Activated CD4-positive, alpha-beta T cell treated with anti-CD3 and anti-CD28 coated beads, Interleukin-2, amount 10 ng/mL, durations not matched to agents 24 days and 14 days (primary cell): ENCODE data around the gene ZCCHC8. TPM values are rescaled to one million over a fixed set of nuclear protein-coding genes. Genes with fewer than 3 reads are reported as not detected.
A peak's percentile ranks its signal among the peaks of the same experiment; 100 is the strongest.
"Not testable (repeated sequence)": the region's sequence is repeated elsewhere in the genome, so short reads cannot be mapped to it uniquely, and the experiment has no call there.

Experiments
- DNase-seq: peaks from one replicate; pipeline ENCODE4 v3.0.0; 2022
- H3K27ac Mint-ChIP-seq: one replicate; pipeline ENCODE4 v1.8.0; 2022; ENCODE audit warnings: mild to moderate bottlenecking, mixed read lengths
- H3K27me3 Mint-ChIP-seq: one replicate; pipeline ENCODE4 v1.8.0; 2022; ENCODE audit warnings: mixed read lengths
- H3K36me3 Mint-ChIP-seq: one replicate; pipeline ENCODE4 v1.8.0; 2022; ENCODE audit warnings: low read depth, mild to moderate bottlenecking, mixed read lengths
- H3K4me1 Mint-ChIP-seq: one replicate; pipeline ENCODE4 v1.8.0; 2021; ENCODE audit warnings: mixed read lengths
- H3K4me3 Mint-ChIP-seq: one replicate; pipeline ENCODE4 v1.8.0; 2022; ENCODE audit warnings: mild to moderate bottlenecking, moderate library complexity, mixed read lengths
- H3K9me3 Mint-ChIP-seq: one replicate; pipeline ENCODE4 v1.8.0; 2021; ENCODE audit warnings: mixed read lengths
- intact Hi-C: fragments of 100-400 bp; cut with micrococcal nuclease; formaldehyde crosslinking; loops from one replicate; pipeline ENCODE4 v1.15.1; 2023
- total RNA-seq: library from RNA; stranded (reverse); gene quantifications from 2 replicates; pipeline ENCODE4 v1.2.3, GENCODE V29; 2022

The ZCCHC8 gene
- total RNA-seq, 1 donor from 2014 or later: 41.9 TPM

DNA sequence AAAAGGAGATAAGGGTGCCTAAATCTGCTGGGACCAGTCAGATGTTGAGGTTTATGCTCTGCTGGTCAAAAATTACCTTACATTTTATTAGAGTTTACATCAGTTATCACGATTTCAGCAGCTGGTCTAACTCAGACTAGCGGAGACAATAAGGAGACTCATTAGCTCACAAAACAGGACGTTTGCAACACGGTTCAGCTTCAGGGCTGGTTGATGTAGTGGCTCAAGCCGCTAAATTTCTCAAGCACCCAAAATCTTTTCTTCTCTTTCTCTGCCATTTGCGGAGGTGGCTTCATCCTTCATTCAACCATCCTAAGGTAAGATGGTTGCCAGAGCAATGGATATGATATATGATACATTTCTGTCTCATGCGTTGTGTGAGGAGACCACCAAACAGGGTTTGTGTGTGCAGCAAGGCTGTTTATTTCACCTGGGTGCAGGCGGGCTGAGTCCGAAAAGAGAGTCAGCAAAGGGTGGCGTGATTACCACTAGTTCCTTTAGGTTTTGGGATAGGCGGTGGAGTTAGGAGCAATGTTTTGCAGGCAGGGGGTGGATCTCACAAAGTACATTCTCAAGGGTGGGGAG is 47.9 kb downstream of the ZCCHC8 start:
- Mint-ChIP-seq H3K36me3 (no peaks in the 10 kb centered on the region), H3K4me3 (peak overlapping the region; percentile 71), H3K4me1 (peaks cover 32% of the 10 kb centered on the region), H3K27ac (peak overlapping the region; percentile 95), H3K9me3 (no peaks in the 10 kb centered on the region), H3K27me3 (no peaks in the 10 kb centered on the region)
- intact Hi-C loops: loop anchor here (1.0 to 5.0 kb wide), 2 partner anchors 30 to 280 kb away; partner anchors contain the start of genes CLIP1 and HCAR1
- DNase-seq: peak; percentile 72

DNA sequence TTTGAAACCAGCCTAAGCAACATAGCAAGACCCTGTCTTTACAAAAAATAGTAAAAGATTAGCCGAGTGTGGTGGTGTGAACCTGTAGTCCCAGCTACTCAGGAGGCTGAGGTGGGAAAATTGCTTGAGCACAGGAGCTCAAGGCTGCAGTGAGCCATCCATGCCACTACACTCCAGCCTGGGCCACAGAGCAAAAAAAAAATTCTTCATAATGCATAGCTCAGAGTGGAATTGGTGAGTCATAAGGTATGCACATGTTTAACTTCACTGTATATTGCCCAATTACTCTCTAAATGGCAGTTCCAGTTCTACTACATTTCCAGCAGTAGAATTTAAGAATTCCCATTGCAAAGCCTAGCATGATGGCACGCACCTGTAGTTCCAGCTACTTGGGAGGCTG is 51.4 kb downstream of the ZCCHC8 start:
- H3K27me3 Mint-ChIP-seq: peaks cover 4% of the 10 kb centered on the region
- no peak overlapping the region for H3K27ac Mint-ChIP-seq
- intact Hi-C loops: loop anchor here (5.0 kb wide), 1 partner anchor 37 kb away; no protein-coding TSS in a partner anchor
- peaks cover 29% of the 10 kb centered on the region for H3K4me1 Mint-ChIP-seq
- H3K9me3 Mint-ChIP-seq: no peaks in the 10 kb centered on the region
- DNase-seq: no peak
- H3K36me3 Mint-ChIP-seq: no peaks in the 10 kb centered on the region
- no peak overlapping the region for H3K4me3 Mint-ChIP-seq

DNA sequence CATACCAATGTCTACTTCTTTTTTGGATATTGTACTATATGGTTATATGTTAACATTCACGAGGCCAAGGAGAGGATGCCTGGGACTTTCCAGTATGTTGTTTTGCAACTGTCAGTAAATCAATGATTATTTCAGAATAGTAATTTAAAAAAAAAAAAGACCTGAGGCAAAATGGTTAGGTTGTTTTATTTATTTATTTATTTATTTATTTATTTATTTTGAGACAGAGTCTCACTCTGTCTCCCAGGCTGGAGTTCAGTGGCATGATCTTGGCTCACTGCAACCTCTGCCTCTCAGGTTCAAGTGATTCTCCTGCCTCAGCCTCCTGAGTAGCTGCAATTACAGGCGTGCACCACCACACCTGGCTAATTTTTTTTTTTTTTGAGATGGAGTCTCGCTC is 52.9 kb downstream of the ZCCHC8 start:
- peaks cover 19% of the 10 kb centered on the region for H3K4me1 Mint-ChIP-seq
- not testable (repeated sequence) for H3K27me3 Mint-ChIP-seq, H3K4me3 Mint-ChIP-seq, H3K36me3 Mint-ChIP-seq, H3K27ac Mint-ChIP-seq, DNase-seq, H3K9me3 Mint-ChIP-seq
- intact Hi-C loops: loop anchor here (5.0 kb wide), 1 partner anchor 36 kb away; no protein-coding TSS in a partner anchor

DNA sequence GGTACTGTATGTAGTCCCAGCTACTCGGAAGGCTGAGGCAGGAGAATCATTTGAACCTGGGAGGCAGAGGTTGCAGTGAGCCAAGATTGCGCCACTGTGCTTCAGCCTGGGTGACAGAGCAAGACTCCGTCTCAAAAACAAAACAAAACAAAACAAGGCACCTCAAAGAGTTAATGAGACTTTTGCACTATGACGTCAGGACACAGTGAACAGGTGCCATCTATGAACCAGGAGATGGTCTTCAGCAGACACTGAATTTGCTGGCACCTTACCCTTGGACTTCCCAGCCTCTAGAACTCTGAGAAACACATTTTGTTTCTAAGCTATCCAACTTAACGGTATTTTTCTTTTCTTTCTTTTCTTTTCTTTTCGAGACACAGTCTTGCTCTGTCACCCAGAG is 54.3 kb downstream of the ZCCHC8 start:
- H3K27ac Mint-ChIP-seq, H3K9me3 Mint-ChIP-seq, H3K4me3 Mint-ChIP-seq, H3K27me3 Mint-ChIP-seq, H3K36me3 Mint-ChIP-seq, DNase-seq: not testable (repeated sequence)
- H3K4me1 Mint-ChIP-seq: peaks cover 11% of the 10 kb centered on the region
- intact Hi-C loops: loop anchor here (5.0 kb wide), 1 partner anchor 34 kb away; no protein-coding TSS in a partner anchor

DNA sequence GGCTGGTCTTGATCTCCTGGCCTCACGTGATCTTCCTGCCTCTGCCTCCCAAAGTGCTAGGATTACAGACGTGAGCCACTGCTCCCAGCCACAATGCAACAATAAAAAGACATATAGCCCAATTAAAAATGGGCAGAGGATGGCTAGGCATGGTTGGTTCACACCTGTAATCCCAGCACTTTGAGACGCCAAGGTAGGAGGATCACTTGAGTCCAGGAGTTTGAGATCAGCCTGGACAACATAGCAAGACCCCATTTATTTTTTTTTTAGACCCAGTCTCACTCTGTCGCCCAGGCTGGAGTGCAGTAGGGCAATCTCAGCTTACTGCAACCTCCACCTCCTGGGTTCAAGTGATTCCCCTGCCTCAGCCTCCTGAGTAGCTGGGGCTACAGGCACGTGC is 56.7 kb downstream of the ZCCHC8 start:
- H3K9me3 Mint-ChIP-seq, intact Hi-C loops, H3K27me3 Mint-ChIP-seq, H3K4me1 Mint-ChIP-seq, DNase-seq, H3K4me3 Mint-ChIP-seq, H3K27ac Mint-ChIP-seq, H3K36me3 Mint-ChIP-seq: not testable (repeated sequence)

DNA sequence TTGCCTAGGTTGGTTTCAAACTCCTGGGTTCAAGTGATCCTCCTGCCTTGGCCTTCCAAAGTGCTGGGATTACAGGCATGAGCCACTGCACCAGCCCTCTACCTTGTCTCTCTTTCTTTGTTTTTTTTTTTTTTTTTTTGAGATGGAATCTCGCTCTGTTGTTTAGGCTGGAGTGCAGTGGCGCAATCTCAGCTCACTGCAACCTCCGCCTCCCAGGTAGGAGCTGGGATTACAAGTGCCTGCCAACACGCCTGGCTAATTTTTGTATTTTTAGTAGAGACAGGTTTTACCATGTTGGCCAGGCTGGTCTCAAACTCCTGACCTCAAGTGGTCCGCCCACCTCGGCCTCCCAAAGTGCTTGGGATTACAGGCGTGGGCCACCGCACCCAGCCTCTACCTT is 61.9 kb downstream of the ZCCHC8 start:
- H3K4me1 Mint-ChIP-seq, H3K27me3 Mint-ChIP-seq, DNase-seq, intact Hi-C loops, H3K27ac Mint-ChIP-seq, H3K9me3 Mint-ChIP-seq, H3K36me3 Mint-ChIP-seq, H3K4me3 Mint-ChIP-seq: not testable (repeated sequence)

DNA sequence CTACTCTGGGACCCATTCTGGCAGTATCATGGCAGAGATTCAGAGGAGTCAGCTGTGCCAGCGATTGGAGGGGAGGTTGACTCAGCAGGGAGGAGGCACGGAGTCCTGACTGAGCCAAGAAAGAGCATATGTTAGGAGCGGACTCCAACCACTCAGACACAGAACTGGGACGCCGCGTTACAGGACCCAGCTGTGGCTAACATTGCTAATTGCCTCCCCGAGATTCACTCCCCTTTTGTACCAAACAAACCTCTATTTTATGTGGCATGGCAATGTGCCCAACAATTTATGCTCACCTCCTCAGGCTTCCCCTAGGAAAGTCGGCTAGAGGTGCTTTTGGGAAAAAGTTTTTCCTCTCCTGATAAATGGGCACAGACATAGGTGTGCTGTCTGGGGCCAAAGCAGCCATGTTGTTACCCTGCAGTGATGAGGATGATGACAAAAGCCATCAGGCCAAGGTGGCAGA is 63.0 kb downstream of the ZCCHC8 start:
- no peak overlapping the region for H3K4me3 Mint-ChIP-seq
- no peak overlapping the region for H3K27ac Mint-ChIP-seq
- no peaks in the 10 kb centered on the region for H3K36me3 Mint-ChIP-seq
- H3K27me3 Mint-ChIP-seq: no peaks in the 10 kb centered on the region
- intact Hi-C loops: no loop called here
- H3K4me1 Mint-ChIP-seq: no peaks in the 10 kb centered on the region
- no peak for DNase-seq
- H3K9me3 Mint-ChIP-seq: no peaks in the 10 kb centered on the region

DNA sequence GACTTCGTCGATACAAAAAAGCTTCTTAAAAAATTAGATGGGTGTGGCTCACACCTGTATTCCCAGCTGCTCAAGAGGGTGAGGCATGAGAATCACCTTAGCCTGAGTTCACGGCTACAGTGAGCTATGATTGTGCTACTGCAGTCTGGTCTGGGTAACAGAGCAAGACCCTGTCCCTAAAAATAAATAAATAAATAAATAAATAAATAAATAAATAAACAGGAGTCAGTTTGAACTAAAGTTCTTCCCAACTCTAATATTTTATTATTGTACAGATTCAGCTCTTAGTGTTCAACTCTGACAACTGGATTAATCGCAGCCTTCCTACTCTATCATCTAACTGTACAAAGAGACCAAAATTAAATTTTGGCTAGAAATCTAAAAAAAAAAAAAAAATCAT is 65.5 kb downstream of the ZCCHC8 start:
- no peaks in the 10 kb centered on the region for H3K36me3 Mint-ChIP-seq
- no peaks in the 10 kb centered on the region for H3K4me1 Mint-ChIP-seq
- no peaks in the 10 kb centered on the region for H3K9me3 Mint-ChIP-seq
- H3K27ac Mint-ChIP-seq: no peak overlapping the region
- H3K4me3 Mint-ChIP-seq: no peak overlapping the region
- H3K27me3 Mint-ChIP-seq: no peaks in the 10 kb centered on the region
- intact Hi-C loops: no loop called here
- DNase-seq: no peak

DNA sequence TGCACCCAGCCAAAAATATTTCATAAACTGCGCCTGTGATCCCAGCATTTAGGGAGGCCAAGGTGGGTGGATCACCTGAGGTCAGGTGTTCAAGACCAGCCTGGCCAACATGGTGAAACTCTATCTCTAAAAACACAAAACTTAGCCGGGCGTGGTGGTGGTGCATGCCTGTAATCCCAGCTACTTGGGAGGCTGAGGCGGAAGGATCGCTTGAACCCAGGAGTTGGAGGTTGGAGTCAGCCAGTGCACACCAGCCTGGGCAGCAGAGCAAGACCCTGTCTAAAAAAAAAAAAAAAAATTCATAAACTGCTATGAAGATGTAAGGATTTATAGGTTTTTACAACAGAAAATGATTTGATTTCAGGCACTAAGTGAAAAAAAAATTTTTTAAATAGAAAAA is 71.7 kb downstream of the ZCCHC8 start:
- H3K9me3 Mint-ChIP-seq, H3K36me3 Mint-ChIP-seq, H3K27ac Mint-ChIP-seq, H3K27me3 Mint-ChIP-seq, H3K4me3 Mint-ChIP-seq, H3K4me1 Mint-ChIP-seq, DNase-seq, intact Hi-C loops: not testable (repeated sequence)

DNA sequence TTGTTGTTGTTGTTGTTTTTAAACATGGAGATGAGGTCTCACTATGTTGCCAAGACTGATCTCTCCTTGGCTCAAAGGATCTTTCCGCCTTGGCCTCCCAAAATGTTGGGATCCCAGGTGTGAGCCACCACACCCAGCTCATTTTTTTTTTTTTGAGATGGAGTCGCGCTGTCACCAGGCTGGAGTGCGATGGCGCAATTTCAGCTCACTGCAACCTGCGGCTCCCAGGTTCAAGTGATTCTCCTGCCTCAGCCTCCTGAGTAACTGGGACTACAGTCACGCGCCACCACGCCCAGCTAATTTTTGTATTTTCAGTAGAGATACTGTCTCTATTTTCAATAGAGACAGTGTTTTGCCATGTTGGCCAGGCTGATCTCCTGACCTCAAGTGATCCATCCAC is 73.3 kb downstream of the ZCCHC8 start:
- no peak for DNase-seq
- Mint-ChIP-seq H3K27me3 (peaks cover 1% of the 10 kb centered on the region), H3K9me3 (no peaks in the 10 kb centered on the region), H3K27ac (no peak overlapping the region), H3K36me3 (no peaks in the 10 kb centered on the region), H3K4me1 (peaks cover 12% of the 10 kb centered on the region), H3K4me3 (no peak overlapping the region)
- intact Hi-C loops: no loop called here

DNA sequence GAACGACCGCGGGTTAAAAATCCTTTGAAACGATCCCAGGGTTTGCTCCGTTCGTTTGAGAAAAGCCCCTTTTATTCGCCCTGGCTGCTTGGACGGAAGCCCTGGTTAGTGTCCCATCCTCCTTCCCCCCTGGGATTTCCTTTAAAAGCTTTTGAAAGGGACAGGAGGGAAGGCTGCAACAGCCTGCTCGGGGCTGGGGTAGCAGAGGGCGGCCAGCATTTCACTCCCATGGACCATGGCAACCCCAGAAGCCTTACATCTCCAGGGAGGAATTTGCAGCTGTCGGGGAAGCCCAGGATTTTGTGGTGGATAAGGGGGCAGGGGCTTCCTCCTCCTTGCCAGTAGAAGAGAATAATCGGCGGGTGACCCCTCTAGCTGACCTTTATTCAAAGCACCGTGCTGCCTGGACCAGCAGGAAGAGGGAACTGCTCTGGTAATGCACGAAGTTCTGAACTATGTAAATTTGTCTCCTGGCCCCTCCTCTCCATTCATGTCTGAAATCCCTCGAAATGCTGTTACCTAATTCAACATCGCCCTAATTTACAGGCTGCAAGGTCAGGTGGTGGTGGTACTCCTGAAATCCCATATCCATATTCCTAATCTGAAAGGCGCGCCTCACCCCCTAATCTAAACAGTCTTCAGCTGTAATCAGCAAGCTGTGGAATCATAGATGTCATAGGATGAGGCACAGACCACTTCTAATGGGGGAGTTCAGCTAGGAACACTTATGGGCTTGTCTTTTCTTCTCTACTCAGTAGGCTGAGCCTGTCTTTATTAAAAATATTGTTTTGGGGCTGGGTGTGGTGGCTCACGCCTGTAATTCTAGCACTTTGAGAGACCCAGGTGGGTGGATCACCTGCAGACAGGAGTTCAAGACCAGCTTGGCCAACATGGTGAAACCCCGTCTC is 77.2 kb downstream of the ZCCHC8 start:
- Mint-ChIP-seq H3K9me3 (no peaks in the 10 kb centered on the region), H3K4me3 (peak overlapping the region; percentile 88), H3K4me1 (peaks cover 24% of the 10 kb centered on the region), H3K27me3 (peaks cover 1% of the 10 kb centered on the region), H3K36me3 (no peaks in the 10 kb centered on the region), H3K27ac (peak overlapping the region; percentile 90)
- peak; percentile 64 for DNase-seq
- intact Hi-C loops: loop anchor here (1.0 kb wide), 1 partner anchor 48 kb away; no protein-coding TSS in a partner anchor

DNA sequence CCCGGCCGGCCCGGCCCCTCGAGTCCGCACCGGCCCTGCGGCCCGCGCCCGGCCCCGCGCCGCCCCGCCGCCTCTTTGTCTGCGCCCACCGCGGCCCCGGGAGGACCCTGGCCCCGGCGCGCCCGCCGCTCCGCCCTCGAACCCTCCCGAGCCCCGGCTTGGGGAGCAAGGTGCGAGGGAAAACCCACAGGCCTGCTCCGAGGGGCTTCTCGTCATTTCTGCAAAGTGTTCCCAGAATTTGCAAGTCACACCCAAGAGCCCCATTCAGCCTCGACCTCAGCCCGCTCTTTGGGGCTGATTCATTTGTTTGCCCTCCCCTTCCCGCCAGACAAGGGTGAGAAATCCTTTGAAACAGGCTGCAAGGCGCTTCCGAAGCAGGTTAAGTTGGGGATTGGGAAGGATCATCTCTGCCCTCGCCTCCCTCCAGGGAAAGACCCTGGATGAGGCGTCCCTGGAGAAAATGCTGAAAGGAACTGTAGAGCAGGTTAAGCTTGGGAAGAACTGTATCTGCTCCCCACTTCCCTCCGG is 77.9 kb downstream of the ZCCHC8 start:
- intact Hi-C loops: loop anchor here (1.0 kb wide), 2 partner anchors 31 to 49 kb away; no protein-coding TSS in a partner anchor
- peak overlapping the region; percentile 88 for H3K4me3 Mint-ChIP-seq
- no peaks in the 10 kb centered on the region for H3K9me3 Mint-ChIP-seq
- peak; percentile 78 for DNase-seq
- peaks cover 1% of the 10 kb centered on the region for H3K27me3 Mint-ChIP-seq
- peaks cover 2% of the 10 kb centered on the region for H3K36me3 Mint-ChIP-seq
- H3K27ac Mint-ChIP-seq: peak overlapping the region; percentile 90
- H3K4me1 Mint-ChIP-seq: peaks cover 27% of the 10 kb centered on the region

DNA sequence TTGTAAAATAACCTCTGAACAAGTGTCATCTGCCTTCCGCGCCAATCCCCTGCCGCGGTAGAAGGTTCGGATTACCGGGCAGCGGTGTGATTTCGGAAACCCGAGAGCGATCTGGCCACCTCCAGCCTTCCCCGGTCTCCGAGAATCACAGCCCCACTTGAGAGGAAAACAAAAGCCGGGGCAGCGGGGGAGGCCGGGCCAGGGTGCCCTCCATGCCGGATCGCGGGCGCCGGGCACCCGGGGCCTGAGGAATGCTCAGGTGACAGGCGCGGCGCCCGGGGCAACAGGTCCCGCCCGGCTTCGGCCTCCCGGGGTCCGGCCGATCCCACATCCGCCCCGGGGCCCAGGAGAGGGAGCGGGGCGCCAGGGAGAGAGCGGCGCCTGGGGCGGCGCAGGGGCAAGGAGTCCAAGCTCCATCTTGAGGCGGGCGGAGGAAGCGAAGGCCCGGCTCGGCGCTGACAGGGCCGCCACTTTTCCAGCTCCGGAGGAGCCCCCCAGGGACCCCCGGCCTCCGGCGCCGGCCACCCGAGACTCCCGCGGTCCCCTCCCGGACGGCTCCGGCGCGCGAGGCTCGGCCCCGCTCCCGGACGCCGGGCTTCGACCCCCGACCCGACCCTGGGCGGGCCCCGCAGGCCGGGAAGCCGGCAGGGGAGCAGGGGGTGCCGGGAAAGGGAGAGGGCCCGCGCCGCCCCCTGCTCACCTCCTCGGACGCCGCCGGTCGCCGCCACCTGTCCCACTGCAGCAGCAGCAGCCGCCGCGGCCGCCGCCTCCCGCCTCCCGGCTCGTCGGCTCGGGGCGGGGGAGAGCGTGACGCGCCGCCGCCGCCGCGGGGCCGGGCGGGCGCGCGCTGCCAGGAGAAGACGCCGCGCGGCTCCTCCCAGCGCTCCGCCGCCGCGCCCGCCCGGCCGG is 78.7 kb downstream of the ZCCHC8 start, which contains the start of gene CLIP1:
Gene CLIP1 (minus strand): TSS at position 849 of the 909 bp plus-strand sequence. CDS start 42,217 bp downstream, outside the sequence.
- Mint-ChIP-seq H3K27me3 (no peaks in the 10 kb centered on the region), H3K4me1 (peaks cover 28% of the 10 kb centered on the region), H3K36me3 (peaks cover 3% of the 10 kb centered on the region)

More for the DNA sequence above, 78.7 kb downstream of the ZCCHC8 start, which contains the start of gene CLIP1:
- Mint-ChIP-seq H3K9me3 (no peaks in the 10 kb centered on the region), H3K4me3 (peak within 1 kb of the TSS; percentile 89), H3K27ac (peak within 1 kb of the TSS; percentile 90)
- peak; percentile 91 for DNase-seq
- intact Hi-C loops: loop anchor here (1.0 kb wide), 3 partner anchors 10 to 31 kb away; no protein-coding TSS in a partner anchor
